HepG2 (cell line): ENCODE results near the gene AGAP1. TPM values are rescaled to one million over a fixed set of nuclear protein-coding genes. Genes with fewer than 3 reads are reported as not detected.

Experiments used
- ARHGAP35 ChIP-seq: sonication (generic); formaldehyde crosslinking; IDR thresholded peaks from 2 replicates; pipeline ENCODE4 v1.9.0; 2022; ENCODE audit warnings: mild to moderate bottlenecking, inconsistent platforms, moderate library complexity, missing genetic modification reagents, borderline replicate concordance
- DR1 ChIP-seq: sonication (generic); formaldehyde crosslinking; IDR thresholded peaks from 2 replicates; pipeline ENCODE4 v1.8.0; 2021; ENCODE audit warnings: mild to moderate bottlenecking, missing genetic modification reagents, inconsistent platforms
- GFI1 ChIP-seq: sonication (generic); formaldehyde crosslinking; IDR thresholded peaks from 2 replicates; pipeline ENCODE4 v1.5.0; 2020; ENCODE audit warnings: missing genetic modification reagents, mild to moderate bottlenecking, borderline replicate concordance
- KDM3A ChIP-seq: IDR thresholded peaks from 2 replicates; pipeline ENCODE4 v1.6.1; 2018; ENCODE audit warnings: low read depth, missing compliant biosample characterization
- KDM5A ChIP-seq: fragments of 200-600 bp; sonication (generic); IDR thresholded peaks from 2 replicates; pipeline ENCODE4 v1.7.0; 2018; ENCODE audit warnings: antibody characterized with exemption, mild to moderate bottlenecking, low read length, borderline replicate concordance
- KLF9 ChIP-seq: IDR thresholded peaks from 2 replicates; pipeline ENCODE4 v1.6.1; 2016; ENCODE audit warnings: low read depth
- KMT2A ChIP-seq: sonication (generic); formaldehyde crosslinking; IDR thresholded peaks from 2 replicates; pipeline ENCODE4 v1.4.0; 2020; ENCODE audit warnings: missing genetic modification reagents
- PBX3 ChIP-seq: sonication (generic); formaldehyde crosslinking; IDR thresholded peaks from 2 replicates; pipeline ENCODE4 v1.8.1; 2023; ENCODE audit warnings: missing genetic modification reagents, inconsistent platforms, borderline replicate concordance
- POGZ ChIP-seq: sonication (generic); formaldehyde crosslinking; IDR thresholded peaks from 2 replicates; pipeline ENCODE4 v1.4.0; 2020; ENCODE audit warnings: mild to moderate bottlenecking, missing genetic modification reagents
- SMARCE1 ChIP-seq: fragments of 450-650 bp; IDR thresholded peaks from 2 replicates; pipeline ENCODE4 v1.6.1; 2017; ENCODE audit warnings: borderline replicate concordance
- TRIM24 ChIP-seq: sonication (generic); formaldehyde crosslinking; IDR thresholded peaks from 2 replicates; pipeline ENCODE4 v1.8.0; 2022; ENCODE audit warnings: mild to moderate bottlenecking, missing genetic modification reagents
- U2AF1 ChIP-seq: fragments of 200-400 bp; formaldehyde crosslinking; optimal IDR thresholded peaks from 2 replicates; pipeline ENCODE3; 2017; ENCODE audit warnings: mild to moderate bottlenecking, low read depth, low read length
- ZBTB2 ChIP-seq: sonication (generic); formaldehyde crosslinking; IDR thresholded peaks from 2 replicates; pipeline ENCODE4 v1.8.0; 2022; ENCODE audit warnings: low read depth, missing genetic modification reagents
- ZFP82 ChIP-seq: sonication (generic); formaldehyde crosslinking; IDR thresholded peaks from 2 replicates; pipeline ENCODE4 v1.5.1; 2020; ENCODE audit warnings: mild to moderate bottlenecking, missing genetic modification reagents, borderline replicate concordance
- ZHX1 ChIP-seq: sonication (generic); formaldehyde crosslinking; IDR thresholded peaks from 2 replicates; pipeline ENCODE4 v1.8.1; 2022; ENCODE audit warnings: low read depth, mild to moderate bottlenecking, missing genetic modification reagents
- ZNF121 ChIP-seq: sonication (generic); formaldehyde crosslinking; IDR thresholded peaks from 2 replicates; pipeline ENCODE4 v1.5.0; 2020; ENCODE audit warnings: mild to moderate bottlenecking, missing genetic modification reagents
- ZNF558 ChIP-seq: sonication (generic); formaldehyde crosslinking; IDR thresholded peaks from 2 replicates; pipeline ENCODE4 v1.9.0; 2022; ENCODE audit warnings: mild to moderate bottlenecking, missing genetic modification reagents, borderline replicate concordance
- ZNF678 ChIP-seq: sonication (generic); formaldehyde crosslinking; IDR thresholded peaks from 2 replicates; pipeline ENCODE4 v1.4.0; 2020; ENCODE audit warnings: mild to moderate bottlenecking, missing genetic modification reagents
- polyA plus RNA-seq, 8 experiments: library from polyadenylated mRNA; depleted of rRNA in 3 of 8; stranded (reverse) in 7 of 8; unstranded in 1 of 8; fragments of >200 nt; fragmentation: Illumina TruSeq in 4 of 8; extraction: Trizol in 4 of 8; gene quantifications; 2 replicates each; pipeline versions ENCODE4 v1.2.1 to v1.2.3, GENCODE V29; 2011 to 2016; ENCODE audit warnings: low read depth in 4 of 8, missing spikeins in 1 of 8, mixed read lengths in 1 of 8; ENCODE audit not compliant: insufficient read depth in 1 of 8
- total RNA-seq, 5 experiments: library from RNA; depleted of rRNA; stranded (reverse); fragments of >200 nt; fragmentation: Illumina TruSeq; extraction: Trizol; gene quantifications; 2 replicates each; pipeline ENCODE4 v1.2.3, GENCODE V29; 2016; ENCODE audit warnings: low read depth in 1 of 5
- TF ChIP-seq, protein P1 (sequence below): sonication (generic); formaldehyde crosslinking; conservative IDR thresholded peaks from 2 replicates; pipeline ENCODE4 v1.8.0; 2022; ENCODE audit warnings: low read depth, missing genetic modification reagents
- TF ChIP-seq, protein P2 (sequence below): sonication (generic); formaldehyde crosslinking; IDR thresholded peaks from 2 replicates; pipeline ENCODE4 v1.4.0; 2020; ENCODE audit warnings: mild to moderate bottlenecking, low read depth, missing genetic modification reagents

AGAP1 gene
- total and polyA plus RNA-seq, 2 of the 13 experiments (the other 11 are each of a cell fraction or from before 2014, with no cell fraction given): 21.2 to 32.7 TPM

- TF ChIP-seq ZHX1 (CRISPR knock-in tag) (0 out of 2 replicates have a peak, but pooled peaks have one; percentile 23), PBX3 (CRISPR knock-in tag) (no peak), ARHGAP35 (peak; percentile 19; the same call in 1 of the 2 replicates), ZBTB2 (CRISPR knock-in tag) (no peak), ZNF121 (CRISPR knock-in tag) (no peak), ZFP82 (no peak), SMARCE1 (no peak), KDM5A (no peak), KDM3A (CRISPR knock-in tag) (no peak), POGZ (CRISPR knock-in tag) (0 out of 2 replicates have a peak, but pooled peaks have one; percentile 2), DR1 (CRISPR knock-in tag) (no peak), GFI1 (CRISPR knock-in tag) (no peak; the same call in 1 of the 2 replicates), TRIM24 (CRISPR knock-in tag) (no peak), KLF9 (CRISPR knock-in tag) (no peak), ZNF678 (CRISPR knock-in tag) (no peak), ZNF558 (no peak; the same call in 1 of the 2 replicates), KMT2A (CRISPR knock-in tag) (peak; percentile 77; the same call in 1 of the 2 replicates), U2AF1 (no peak)
- TF ChIP-seq, protein P1, sequence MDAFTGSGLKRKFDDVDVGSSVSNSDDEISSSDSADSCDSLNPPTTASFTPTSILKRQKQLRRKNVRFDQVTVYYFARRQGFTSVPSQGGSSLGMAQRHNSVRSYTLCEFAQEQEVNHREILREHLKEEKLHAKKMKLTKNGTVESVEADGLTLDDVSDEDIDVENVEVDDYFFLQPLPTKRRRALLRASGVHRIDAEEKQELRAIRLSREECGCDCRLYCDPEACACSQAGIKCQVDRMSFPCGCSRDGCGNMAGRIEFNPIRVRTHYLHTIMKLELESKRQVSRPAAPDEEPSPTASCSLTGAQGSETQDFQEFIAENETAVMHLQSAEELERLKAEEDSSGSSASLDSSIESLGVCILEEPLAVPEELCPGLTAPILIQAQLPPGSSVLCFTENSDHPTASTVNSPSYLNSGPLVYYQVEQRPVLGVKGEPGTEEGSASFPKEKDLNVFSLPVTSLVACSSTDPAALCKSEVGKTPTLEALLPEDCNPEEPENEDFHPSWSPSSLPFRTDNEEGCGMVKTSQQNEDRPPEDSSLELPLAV: no peak
- TF ChIP-seq, protein P2, sequence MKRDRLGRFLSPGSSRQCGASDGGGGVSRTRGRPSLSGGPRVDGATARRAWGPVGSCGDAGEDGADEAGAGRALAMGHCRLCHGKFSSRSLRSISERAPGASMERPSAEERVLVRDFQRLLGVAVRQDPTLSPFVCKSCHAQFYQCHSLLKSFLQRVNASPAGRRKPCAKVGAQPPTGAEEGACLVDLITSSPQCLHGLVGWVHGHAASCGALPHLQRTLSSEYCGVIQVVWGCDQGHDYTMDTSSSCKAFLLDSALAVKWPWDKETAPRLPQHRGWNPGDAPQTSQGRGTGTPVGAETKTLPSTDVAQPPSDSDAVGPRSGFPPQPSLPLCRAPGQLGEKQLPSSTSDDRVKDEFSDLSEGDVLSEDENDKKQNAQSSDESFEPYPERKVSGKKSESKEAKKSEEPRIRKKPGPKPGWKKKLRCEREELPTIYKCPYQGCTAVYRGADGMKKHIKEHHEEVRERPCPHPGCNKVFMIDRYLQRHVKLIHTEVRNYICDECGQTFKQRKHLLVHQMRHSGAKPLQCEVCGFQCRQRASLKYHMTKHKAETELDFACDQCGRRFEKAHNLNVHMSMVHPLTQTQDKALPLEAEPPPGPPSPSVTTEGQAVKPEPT (CRISPR knock-in tag): no peak
Observed at GRCh38 chr2:235577404-235578330, 83.8 kb downstream of the AGAP1 start (continued).
